BJ (cell line): ENCODE results near the gene ADORA3. TPM values are rescaled to one million over a fixed set of nuclear protein-coding genes. Genes with fewer than 3 reads are reported as not detected.

ENCODE experiments used
- CTCF ChIA-PET: fragments of 350-600 bp; formaldehyde crosslinking; extraction: SDS; loops from one replicate; lab custom pipeline; 2021; ENCODE audit warnings: antibody characterized with exemption, inconsistent platforms; lab: Yijun Ruan, JAX
- POLR2A ChIA-PET: fragments of 300-600 bp; sonication (Branson Sonifier 250); formaldehyde crosslinking; extraction: SDS; loops from one replicate; lab custom pipeline; 2021; ENCODE audit warnings: antibody characterized with exemption; lab: Charles Lee
- DNase-seq: peaks from one replicate; pipeline ENCODE4 v3.0.0-alpha.2; 2011; ENCODE audit warnings: low read depth
- H3K27me3 ChIP-seq: 2 replicates; pipeline ENCODE4 v1.6.0; 2011; ENCODE audit warnings: low read length; ENCODE audit not compliant: control insufficient read depth, insufficient read depth
- H3K36me3 ChIP-seq: 2 replicates; pipeline ENCODE4 v1.5.1; 2011; ENCODE audit warnings: low read length; ENCODE audit not compliant: control insufficient read depth, insufficient read depth
- H3K4me3 ChIP-seq: 2 replicates; pipeline ENCODE4 v1.5.1; 2011; ENCODE audit warnings: low read depth, mild to moderate bottlenecking, control low read depth, low read length
- CTCF ChIP-seq: IDR thresholded peaks from 2 replicates; pipeline ENCODE4 v1.5.1; 2011; ENCODE audit warnings: low read depth, mild to moderate bottlenecking, control low read depth, inconsistent platforms, low read length, moderate library complexity; ENCODE audit not compliant: insufficient read depth
- polyA plus RNA-seq: library from polyadenylated mRNA; depleted of rRNA; stranded (reverse); fragments of >200 nt; gene quantifications from 2 replicates; pipeline ENCODE4 v1.2.3, GENCODE V29; 2011

Gene ADORA3
- polyA plus RNA-seq, 1 experiment: not detected

- POLR2A ChIA-PET: interaction anchor here (0.6 kb wide), 1 partner anchor 209 kb away, joined by 3 read pairs; no protein-coding TSS in a partner anchor
- CTCF ChIA-PET: interaction anchor here (2.6 to 4.7 kb wide), 2 partner anchors 9 to 16 kb away, joined by 10 to 36 read pairs; no protein-coding TSS in a partner anchor
Observed at GRCh38 chr1:111499026-111499785, 4.2 kb downstream of the ADORA3 start.

DNA sequence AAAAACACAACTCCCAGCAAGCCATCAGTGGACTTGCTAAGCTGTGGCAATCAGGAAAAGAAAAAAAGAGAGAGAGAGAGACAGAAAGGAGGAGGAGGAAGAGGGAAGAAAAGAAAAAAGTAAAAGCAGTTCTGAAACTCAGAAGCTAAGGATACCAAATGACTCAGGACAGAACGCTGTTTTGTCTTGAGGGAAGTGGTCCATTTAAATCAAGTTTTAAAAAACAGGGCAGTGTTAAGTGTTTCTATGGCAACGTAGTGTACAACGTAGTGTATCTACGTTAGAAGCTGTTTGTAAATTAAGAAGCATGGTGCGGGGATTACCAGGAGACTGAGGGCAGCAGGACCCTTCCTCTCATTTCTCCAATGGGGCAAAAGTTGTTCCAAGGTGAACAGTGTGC lies 5.8 kb downstream of the ADORA3 start:
- Histone ChIP-seq H3K27me3 (no peaks in the 10 kb centered on the region; the same call in 1 of the 2 replicates), H3K4me3 (no peak overlapping the region), H3K36me3 (no peaks in the 10 kb centered on the region)
- CTCF ChIA-PET: interaction anchor here (1.2 to 4.7 kb wide), 6 partner anchors 9 to 272 kb away, joined by 3 to 36 read pairs (median 4); no protein-coding TSS in a partner anchor
- no peak for TF ChIP-seq CTCF
- no peak for DNase-seq
- POLR2A ChIA-PET: no interaction called here

More at GRCh38 chr1:111499026-111499785, 4.2 kb downstream of the ADORA3 start:
- H3K27me3 ChIP-seq: no peaks in the 10 kb centered on the region; the same call in none of the 2 replicates
- H3K4me3 ChIP-seq: no peak overlapping the region
- no peak for TF ChIP-seq CTCF
- no peaks in the 10 kb centered on the region for H3K36me3 ChIP-seq
- DNase-seq: no peak

GRCh38 chr1:111496398-111496797 lies 7.0 kb downstream of the ADORA3 start:
- TF ChIP-seq CTCF: no peak
- Histone ChIP-seq H3K4me3 (no peak overlapping the region), H3K36me3 (no peaks in the 10 kb centered on the region), H3K27me3 (peaks cover 2% of the 10 kb centered on the region; the same call in 1 of the 2 replicates)
- ChIA-PET CTCF (interaction anchor here (1.6 to 4.7 kb wide), 3 partner anchors 9 to 259 kb away, joined by 4 to 36 read pairs (median 7); partner anchors contain the start of gene DDX20), POLR2A (interaction anchor here (0.6 kb wide), 1 partner anchor 159 kb away, joined by 3 read pairs; no protein-coding TSS in a partner anchor)
- DNase-seq: no peak

DNA sequence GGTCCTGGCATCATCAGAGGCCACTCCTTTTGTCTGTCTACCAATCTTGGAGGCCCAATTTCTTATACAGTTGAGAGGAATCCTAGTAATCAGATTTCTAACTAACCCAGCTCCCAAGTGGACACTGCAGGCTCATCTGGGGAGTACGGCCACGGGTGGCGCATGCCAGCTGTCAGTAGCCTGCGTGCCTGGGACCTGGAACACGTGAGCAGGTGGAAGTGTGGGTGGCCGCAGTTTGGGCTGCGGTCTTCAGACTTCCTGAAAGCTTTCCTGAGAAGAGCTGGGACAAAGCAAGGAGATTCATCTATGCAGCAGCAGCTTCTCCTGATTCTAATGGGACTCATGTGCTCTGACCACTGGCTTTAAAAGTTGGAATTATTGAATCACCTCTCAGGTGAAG lies 12.4 kb downstream of the ADORA3 start:
- CTCF ChIA-PET: interaction anchor here (1.0 kb wide), 1 partner anchor 98 kb away, joined by 3 read pairs; no protein-coding TSS in a partner anchor
- Histone ChIP-seq H3K4me3 (no peak overlapping the region), H3K36me3 (no peaks in the 10 kb centered on the region), H3K27me3 (peaks cover 6% of the 10 kb centered on the region; the same call in 1 of the 2 replicates)
- TF ChIP-seq CTCF: no peak
- POLR2A ChIA-PET: no interaction called here
- no peak for DNase-seq

DNA sequence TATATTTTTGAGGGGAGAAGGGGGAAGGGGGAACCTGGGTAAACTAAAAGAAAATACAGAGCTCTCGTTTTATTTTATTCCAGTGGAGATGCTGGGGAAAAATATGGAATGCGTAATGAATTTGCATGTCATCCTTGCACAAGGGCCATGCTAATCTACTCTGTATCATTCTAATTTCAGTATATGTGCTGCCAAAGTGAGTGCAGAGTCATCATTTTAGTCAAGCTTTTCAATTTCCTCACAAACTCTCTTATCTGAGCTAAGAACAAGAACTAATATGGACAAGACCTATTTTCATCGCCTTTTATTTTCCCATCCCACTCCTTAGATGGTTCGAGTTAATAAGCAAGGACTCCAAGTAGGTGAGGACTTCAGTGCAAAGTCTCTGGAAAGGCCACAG lies 13.2 kb downstream of the ADORA3 start:
- Histone ChIP-seq H3K36me3 (no peaks in the 10 kb centered on the region), H3K4me3 (no peak overlapping the region), H3K27me3 (peaks cover 6% of the 10 kb centered on the region; the same call in 1 of the 2 replicates)
- DNase-seq: no peak
- CTCF ChIA-PET: interaction anchor here (1.0 to 1.6 kb wide), 3 partner anchors 11 to 98 kb away, joined by 3 to 9 read pairs (median 3); no protein-coding TSS in a partner anchor
- POLR2A ChIA-PET: no interaction called here
- no peak for TF ChIP-seq CTCF
